Hepatocyte (in vitro differentiated cells): ENCODE results near the gene CSRP1. TPM values are rescaled to one million over a fixed set of nuclear protein-coding genes. Genes with fewer than 3 reads are reported as not detected.

Source experiments
- DNase-seq: peaks from one replicate; pipeline ENCODE4 v3.0.0-alpha.2; 2016; ENCODE audit warnings: low spot score
- H2AFZ ChIP-seq: fragments of 200-600 bp; sonication (generic); 2 replicates; pipeline ENCODE4 v1.6.0; 2016; ENCODE audit warnings: antibody characterized with exemption, mild to moderate bottlenecking
- H3K27ac ChIP-seq: fragments of 200-600 bp; sonication (generic); 2 replicates; pipeline ENCODE4 v1.5.1; 2016; ENCODE audit warnings: mild to moderate bottlenecking
- H3K27me3 ChIP-seq: fragments of 200-600 bp; sonication (generic); 2 replicates; pipeline ENCODE4 v1.6.1; 2016
- H3K36me3 ChIP-seq: fragments of 200-600 bp; sonication (generic); replicated peaks from 2 replicates; pipeline ENCODE4 v1.5.1; 2016; ENCODE audit warnings: low read depth; ENCODE audit not compliant: insufficient read depth
- H3K4me1 ChIP-seq: fragments of 200-600 bp; sonication (generic); 2 replicates; pipeline ENCODE4 v1.5.1; 2016; ENCODE audit warnings: mild to moderate bottlenecking, moderate library complexity; ENCODE audit not compliant: insufficient read depth
- H3K4me2 ChIP-seq: fragments of 200-600 bp; sonication (generic); 2 replicates; pipeline ENCODE4 v1.6.0; 2016
- H3K4me3 ChIP-seq: fragments of 200-600 bp; sonication (generic); 2 replicates; pipeline ENCODE4 v1.5.1; 2016; ENCODE audit warnings: mild to moderate bottlenecking
- H3K79me2 ChIP-seq: fragments of 200-600 bp; sonication (generic); 2 replicates; pipeline ENCODE4 v1.6.0; 2017; ENCODE audit warnings: mild to moderate bottlenecking
- H3K9me2 ChIP-seq: fragments of 200-600 bp; sonication (generic); replicated peaks from 2 replicates; pipeline ENCODE4 v1.6.0; 2017; ENCODE audit warnings: mild to moderate bottlenecking; ENCODE audit not compliant: insufficient read depth
- H3K9me3 ChIP-seq: fragments of 200-600 bp; sonication (generic); 2 replicates; pipeline ENCODE4 v1.5.1; 2016; ENCODE audit warnings: low read depth, mild to moderate bottlenecking
- H4K20me1 ChIP-seq: fragments of 200-600 bp; sonication (generic); 2 replicates; pipeline ENCODE4 v1.6.0; 2016; ENCODE audit warnings: mild to moderate bottlenecking; ENCODE audit not compliant: insufficient read depth, poor library complexity, severe bottlenecking
- CTCF ChIP-seq: fragments of 200-600 bp; sonication (generic); IDR thresholded peaks from 2 replicates; pipeline ENCODE4 v1.5.1; 2016; ENCODE audit warnings: antibody characterized with exemption, mild to moderate bottlenecking; ENCODE audit not compliant: poor library complexity
- EZH2 ChIP-seq: fragments of 200-600 bp; sonication (generic); IDR thresholded peaks from 2 replicates; pipeline ENCODE4 v1.6.1; 2016; ENCODE audit warnings: antibody characterized with exemption, mild to moderate bottlenecking, borderline replicate concordance
- EZH2phosphoT487 ChIP-seq: fragments of 200-600 bp; sonication (generic); IDR thresholded peaks from one replicate; pipeline ENCODE4 v1.6.1; 2018; ENCODE audit warnings: antibody characterized with exemption, mild to moderate bottlenecking, low read depth, moderate library complexity; ENCODE audit not compliant: unreplicated experiment, severe bottlenecking
- WGBS: methylation state at CpG from one replicate; pipeline ENCODE4 v1.1.6; 2016; ENCODE audit warnings: low lambda C conversion rate; ENCODE audit errors: missing lambda C conversion rate; 5-methylcytosine and 5-hydroxymethylcytosine counted together
- polyA plus RNA-seq: library from polyadenylated mRNA; unstranded; fragments of >200 nt; fragmentation: Nextera tagmentation; extraction: Ambion mirVana; gene quantifications from 2 replicates; pipeline ENCODE4 v1.2.1, GENCODE V29; 2016
- total RNA-seq: library from RNA; depleted of rRNA; stranded (reverse); fragments of >200 nt; gene quantifications from 2 replicates; pipeline ENCODE4 v1.2.3, GENCODE V29; 2014

CSRP1 gene
- total and polyA plus RNA-seq, 2 experiments from 2014 or later = 50.9 to 76.0 TPM

GRCh38 chr1:201544710-201545109, 37.8 kb upstream of the CSRP1 start:
- H2AFZ ChIP-seq = no peak overlapping the region
- no peak overlapping the region for H3K27ac ChIP-seq
- H3K79me2 ChIP-seq = peaks cover 12% of the 10 kb centered on the region
- H3K36me3 ChIP-seq = no peaks in the 10 kb centered on the region
- H3K4me1 ChIP-seq = peaks cover 7% of the 10 kb centered on the region
- no peak overlapping the region for H3K4me3 ChIP-seq
- 95% methylated on average over 3 of the region's 3 CpGs for WGBS
- H4K20me1 ChIP-seq = no peaks in the 10 kb centered on the region
- no peaks in the 10 kb centered on the region for H3K9me2 ChIP-seq
- no peaks in the 10 kb centered on the region for H3K9me3 ChIP-seq
- peaks cover 17% of the 10 kb centered on the region for H3K27me3 ChIP-seq
- no peak for DNase-seq
- TF ChIP-seq CTCF (no peak), EZH2phosphoT487 (no peak), EZH2 (no peak)
- no peak overlapping the region for H3K4me2 ChIP-seq

GRCh38 chr1:201543871-201544642, 37.1 kb upstream of the CSRP1 start:
- no peaks in the 10 kb centered on the region for H3K9me2 ChIP-seq
- H3K27me3 ChIP-seq = peaks cover 18% of the 10 kb centered on the region
- H2AFZ ChIP-seq = no peak overlapping the region
- DNase-seq = no peak
- WGBS = 66% methylated on average over 7 of the region's 7 CpGs
- H3K9me3 ChIP-seq = no peaks in the 10 kb centered on the region
- H3K4me3 ChIP-seq = no peak overlapping the region
- no peaks in the 10 kb centered on the region for H4K20me1 ChIP-seq
- H3K36me3 ChIP-seq = no peaks in the 10 kb centered on the region
- peaks cover 11% of the 10 kb centered on the region for H3K4me1 ChIP-seq
- peaks cover 12% of the 10 kb centered on the region for H3K79me2 ChIP-seq
- no peak overlapping the region for H3K27ac ChIP-seq
- H3K4me2 ChIP-seq = no peak overlapping the region
- TF ChIP-seq CTCF (no peak), EZH2phosphoT487 (no peak)

- H3K4me2 ChIP-seq = peak overlapping the region; percentile 35
- 82% methylated on average over 9 of the region's 9 CpGs for WGBS
- H3K27me3 ChIP-seq = peaks cover 29% of the 10 kb centered on the region
Observed at GRCh38 chr1:201542309-201543035, 35.5 kb upstream of the CSRP1 start.

More at GRCh38 chr1:201542309-201543035, 35.5 kb upstream of the CSRP1 start:
- Histone ChIP-seq H3K27ac (peak overlapping the region; percentile 64), H3K9me2 (no peaks in the 10 kb centered on the region), H3K4me3 (no peak overlapping the region), H3K9me3 (no peaks in the 10 kb centered on the region), H3K4me1 (peaks cover 11% of the 10 kb centered on the region), H4K20me1 (no peaks in the 10 kb centered on the region), H3K79me2 (peaks cover 7% of the 10 kb centered on the region), H3K36me3 (no peaks in the 10 kb centered on the region), H2AFZ (no peak overlapping the region)
- no peak for TF ChIP-seq EZH2phosphoT487
- no peak for TF ChIP-seq EZH2
- TF ChIP-seq CTCF = no peak
- no peak for DNase-seq
